Tongue (tissue), 2 donors: Measurements from ENCODE around the gene RASGRP3. TPM values are rescaled to one million over a fixed set of nuclear protein-coding genes. Genes with fewer than 3 reads are reported as not detected.
"Not testable (repeated sequence)": the region's sequence is repeated elsewhere in the genome, so short reads cannot be mapped to it uniquely, and the experiment has no call there.

Source experiments
- DNase-seq: peaks from one replicate; pipeline ENCODE4 v3.0.0-alpha.2; 2015
- total RNA-seq: library from RNA; depleted of rRNA; stranded (reverse); fragments of >200 nt; gene quantifications from one replicate; pipeline ENCODE4 v1.2.3, GENCODE V29; 2014

The RASGRP3 gene
- total RNA-seq, 1 donor from 2014 or later = 109 TPM

- peak; percentile 65 for DNase-seq
Measured at GRCh38 chr2:33457556-33458247, 18.7 kb upstream of the RASGRP3 start.

DNA sequence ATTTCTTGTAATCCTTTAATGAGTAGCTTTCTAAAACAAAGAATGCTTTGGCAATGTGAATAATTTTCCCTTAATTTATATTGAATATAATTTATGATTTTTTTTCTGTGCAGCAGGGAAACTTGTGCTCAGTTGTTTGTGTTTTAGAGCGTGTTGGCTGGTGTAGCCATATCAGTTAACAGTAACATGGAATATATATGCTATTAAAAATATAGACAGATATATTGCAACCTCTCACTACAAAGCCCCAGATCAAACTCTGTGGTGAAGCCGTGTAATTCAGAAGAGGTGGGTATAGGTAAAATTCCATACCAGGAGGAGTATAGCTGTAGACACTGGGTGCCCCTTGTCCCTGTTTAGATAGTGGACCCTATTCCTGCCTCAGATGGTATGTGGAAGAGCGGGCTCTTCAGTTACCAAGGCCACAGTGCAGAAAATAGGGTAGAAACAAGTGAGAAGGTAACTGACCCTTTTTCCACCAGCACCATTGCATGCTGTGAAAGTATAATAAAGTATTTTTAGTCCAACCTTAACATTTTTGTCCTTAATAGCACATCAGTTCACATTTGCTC, 18.1 kb upstream of the RASGRP3 start:
- no peak for DNase-seq

- DNase-seq = no peak
Measured at GRCh38 chr2:33459745-33460144, 16.7 kb upstream of the RASGRP3 start.

GRCh38 chr2:33462512-33462911, 13.9 kb upstream of the RASGRP3 start:
- not testable (repeated sequence) for DNase-seq

DNA sequence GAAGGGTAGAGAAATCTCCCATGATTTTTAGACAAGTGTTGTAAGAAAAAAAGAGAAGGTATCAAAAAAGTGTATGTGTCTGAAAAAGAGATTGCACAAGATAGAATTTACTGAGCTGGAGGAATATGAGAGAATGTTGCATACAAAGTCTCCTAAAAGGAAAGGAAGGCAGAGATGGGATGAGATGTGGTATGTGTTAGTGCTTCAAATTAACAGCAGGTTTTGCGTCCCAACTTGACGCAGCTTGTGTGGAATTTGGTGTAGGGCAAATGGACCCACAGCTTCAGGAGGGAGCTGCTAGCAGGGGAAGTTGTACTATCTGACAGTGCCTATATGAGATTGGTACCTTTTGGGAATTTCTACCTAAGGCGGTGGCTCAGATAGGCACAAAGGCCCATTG, 9.0 kb upstream of the RASGRP3 start:
- no peak for DNase-seq

GRCh38 chr2:33469238-33469637, 7.2 kb upstream of the RASGRP3 start:
- DNase-seq = no peak

DNA sequence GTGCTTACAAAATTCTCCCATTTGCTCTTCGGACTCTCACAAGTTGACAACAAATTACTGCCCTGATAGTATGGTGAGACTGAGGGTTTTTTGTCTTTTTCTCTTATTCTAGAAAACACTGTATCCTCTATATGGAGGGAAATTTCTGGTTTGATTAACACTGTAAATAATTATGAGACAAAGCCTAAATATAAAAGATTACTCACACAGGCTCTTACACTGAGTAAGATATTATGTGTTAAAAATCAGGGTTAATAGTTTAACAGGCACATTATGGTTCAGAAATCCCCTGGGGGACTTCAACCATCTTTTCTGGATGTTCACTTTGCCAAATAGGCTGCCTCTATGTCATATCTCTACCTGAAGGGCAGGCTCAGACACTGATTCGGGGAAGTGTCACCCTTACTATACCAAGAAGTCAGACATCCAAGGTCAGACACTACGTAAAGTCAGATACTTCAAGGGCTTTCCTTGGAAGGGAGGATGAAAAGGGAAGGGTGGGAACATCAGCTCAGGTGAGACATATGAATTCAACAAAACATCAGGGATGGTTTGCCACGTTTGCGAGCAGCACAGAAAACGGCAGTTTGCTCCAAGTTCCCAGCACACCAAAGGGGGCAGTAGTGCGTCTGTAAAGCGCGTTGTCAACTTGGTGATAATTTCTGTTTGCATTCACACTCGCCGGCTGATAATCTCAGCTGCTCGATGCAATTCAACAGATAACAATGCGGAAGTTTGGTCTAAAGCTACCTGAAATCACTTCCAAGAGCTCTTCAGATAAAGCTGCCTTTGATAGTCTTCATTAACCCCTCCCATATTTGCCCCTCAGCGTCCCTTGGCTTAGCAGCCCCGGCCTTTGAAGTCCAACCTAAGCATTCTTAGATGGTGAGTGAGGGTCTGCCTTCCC, 972 bp upstream of the RASGRP3 start:
- peak; percentile 94 for DNase-seq

- DNase-seq = no peak
Measured at GRCh38 chr2:33476793-33477190, 343 bp downstream of the RASGRP3 start.

DNA sequence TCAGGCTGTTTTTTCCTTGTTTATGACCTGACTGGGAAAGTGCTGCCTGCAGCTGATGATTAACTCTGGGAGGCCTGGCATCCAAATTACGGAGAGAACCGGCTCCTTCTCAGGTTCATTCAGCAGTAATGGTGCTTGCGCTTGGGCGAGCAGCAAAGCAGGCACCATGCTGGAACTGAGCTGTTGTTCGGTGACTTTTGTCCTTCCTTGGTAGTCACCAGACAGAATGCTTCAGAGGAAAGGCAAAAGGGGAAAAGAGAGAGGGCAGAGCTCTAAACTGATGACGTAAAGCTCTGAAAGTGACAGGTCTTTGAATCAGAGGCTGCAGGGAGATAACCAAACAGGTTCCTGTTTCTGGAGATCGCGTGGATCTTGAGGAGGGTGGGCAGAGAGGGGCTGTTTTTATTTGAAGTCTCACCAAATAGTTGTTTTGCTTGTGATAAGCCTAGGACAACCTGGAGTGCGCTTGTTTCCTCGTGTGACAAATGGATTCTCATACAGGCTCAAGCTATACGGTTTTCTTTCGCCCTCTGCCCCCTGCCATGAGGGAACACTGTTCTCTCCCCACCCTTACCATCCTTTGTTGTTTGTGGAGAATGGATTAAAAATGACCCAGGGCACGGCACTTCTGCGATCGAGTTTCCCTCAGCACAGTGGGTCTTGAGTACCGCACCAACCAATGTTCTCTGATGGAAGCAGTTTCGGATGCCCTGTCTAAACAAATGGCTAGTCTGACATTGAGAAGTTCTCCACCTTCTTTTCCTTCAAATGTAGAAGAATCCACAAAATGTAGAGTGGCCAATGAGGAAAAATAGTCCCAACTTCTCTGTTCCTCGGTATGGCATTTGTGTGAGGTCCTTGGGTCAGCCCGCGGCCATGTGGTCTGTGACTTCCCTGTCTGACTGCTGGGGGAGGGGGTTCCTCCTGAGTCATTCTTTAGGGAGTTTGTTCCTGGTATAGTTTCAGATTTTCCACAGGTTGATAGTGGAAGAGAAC, 1.3 kb downstream of the RASGRP3 start:
- no peak for DNase-seq

DNA sequence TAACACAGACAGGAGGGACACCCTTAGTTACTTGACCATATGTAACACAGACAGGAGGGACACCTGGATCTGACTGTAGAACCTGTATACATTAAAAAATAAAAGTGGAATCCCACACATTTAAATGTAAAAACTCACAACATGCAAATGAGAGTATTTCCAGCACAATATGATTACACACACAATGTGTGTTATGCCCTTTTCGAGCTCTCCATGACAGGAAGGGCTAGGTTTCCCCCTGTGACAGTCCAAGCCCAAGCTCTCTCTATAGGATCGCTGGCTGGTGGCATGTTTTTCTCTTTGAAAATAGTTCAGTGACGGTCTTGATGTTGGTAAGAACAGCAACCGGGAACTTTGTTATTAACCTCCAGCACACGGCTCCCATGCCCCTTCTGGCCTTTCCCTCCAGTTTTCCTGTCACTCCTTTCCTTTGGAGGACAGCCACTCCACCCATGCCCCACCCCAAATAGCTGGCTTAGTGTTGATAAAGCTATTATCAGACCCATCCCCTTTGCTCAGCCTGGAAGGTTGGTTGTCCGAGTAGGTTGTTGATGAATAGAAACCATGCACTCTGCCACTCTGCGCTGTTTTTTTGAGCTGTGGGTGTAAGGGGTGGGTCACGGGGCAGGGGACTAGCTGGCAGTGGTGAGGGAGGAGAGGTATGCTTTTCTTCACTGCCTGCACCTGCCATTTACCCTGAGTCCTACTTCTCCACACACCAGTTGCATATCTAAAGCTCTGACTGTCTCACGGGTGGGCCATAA, 2.7 kb downstream of the RASGRP3 start:
- no peak for DNase-seq

GRCh38 chr2:33482518-33482917, 6.1 kb downstream of the RASGRP3 start:
- DNase-seq = no peak

GRCh38 chr2:33484042-33484621, 7.7 kb downstream of the RASGRP3 start:
- DNase-seq = no peak

GRCh38 chr2:33485051-33485450, 8.6 kb downstream of the RASGRP3 start:
- DNase-seq = no peak

DNA sequence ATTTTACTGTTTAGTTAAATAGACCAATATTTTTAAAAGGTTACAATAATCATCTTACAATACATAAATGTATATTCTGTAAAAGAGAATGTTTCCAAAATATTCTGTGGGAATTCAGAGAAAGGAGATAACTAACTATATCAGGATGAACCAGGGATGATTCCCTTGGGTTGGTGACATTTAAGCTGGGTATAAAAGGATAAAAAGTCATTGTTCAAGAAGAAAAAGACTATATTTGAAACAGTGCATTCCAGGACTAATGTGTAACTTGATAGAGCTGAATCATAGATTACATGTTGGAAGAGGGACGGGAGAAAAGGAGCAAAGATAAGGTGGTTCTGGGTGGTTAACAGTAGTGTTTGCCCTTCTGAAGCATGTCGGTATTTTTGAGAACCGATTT, 10.1 kb downstream of the RASGRP3 start:
- no peak for DNase-seq

DNA sequence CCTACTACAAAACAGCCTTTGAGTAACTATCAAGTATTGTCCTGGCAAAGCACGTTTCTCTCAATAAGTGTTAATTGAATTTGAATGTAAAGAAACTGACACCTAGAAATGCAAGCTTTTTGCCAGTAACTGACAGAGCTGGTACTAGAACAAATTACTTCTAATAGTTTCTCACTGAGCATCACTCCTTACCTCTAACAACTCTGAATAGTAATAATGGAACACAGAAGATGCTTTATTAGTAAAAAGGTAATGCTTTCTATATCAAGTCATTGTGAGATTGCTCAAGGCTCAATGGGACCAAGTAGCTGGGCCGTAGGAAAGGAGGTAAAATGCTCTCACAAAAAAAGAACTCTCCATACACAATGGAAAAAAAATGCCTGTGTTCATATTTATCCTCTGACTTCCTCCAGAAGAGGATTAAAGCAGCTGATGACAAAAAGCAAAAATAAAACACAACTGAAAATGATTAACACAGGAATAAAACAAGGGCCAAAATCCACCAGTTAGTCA, 11.8 kb downstream of the RASGRP3 start:
- no peak for DNase-seq

DNA sequence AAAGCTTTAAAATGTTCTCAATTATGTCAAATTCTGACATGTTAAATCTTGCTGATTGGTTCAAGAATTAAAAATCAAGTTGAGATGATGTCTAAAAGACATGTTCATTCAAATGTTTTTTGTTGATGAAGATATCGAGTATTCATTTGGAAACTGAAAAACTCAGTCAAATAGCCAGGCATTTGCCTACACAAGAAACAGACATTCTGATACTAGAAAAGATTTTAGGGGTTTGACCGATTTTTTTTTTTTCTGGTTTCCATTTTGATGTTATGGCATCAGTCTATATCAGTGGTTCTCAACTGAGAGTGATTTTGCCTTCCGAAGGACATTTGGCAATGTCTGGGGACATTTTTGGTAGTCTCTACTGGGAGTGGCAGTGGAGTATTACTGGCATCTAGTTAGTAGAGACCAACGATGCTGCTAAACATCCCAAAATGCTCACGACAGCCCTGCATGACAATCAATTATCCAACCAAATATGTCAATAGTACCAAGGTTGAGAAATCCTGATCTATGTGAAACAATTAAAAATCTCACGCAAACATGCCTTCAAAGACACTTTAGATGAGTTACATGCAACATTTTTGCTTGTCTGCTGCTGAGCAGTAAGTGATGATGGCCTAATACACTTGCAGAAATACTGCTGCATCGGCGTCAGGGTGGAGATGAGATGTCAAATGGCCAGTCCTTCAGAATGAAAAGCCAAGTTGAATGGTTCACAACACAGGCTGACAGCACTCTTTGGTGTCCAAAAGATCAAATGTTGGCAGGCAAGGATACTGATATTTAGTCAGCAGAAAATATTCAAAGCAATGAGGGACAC, 12.5 kb downstream of the RASGRP3 start:
- no peak for DNase-seq

DNA sequence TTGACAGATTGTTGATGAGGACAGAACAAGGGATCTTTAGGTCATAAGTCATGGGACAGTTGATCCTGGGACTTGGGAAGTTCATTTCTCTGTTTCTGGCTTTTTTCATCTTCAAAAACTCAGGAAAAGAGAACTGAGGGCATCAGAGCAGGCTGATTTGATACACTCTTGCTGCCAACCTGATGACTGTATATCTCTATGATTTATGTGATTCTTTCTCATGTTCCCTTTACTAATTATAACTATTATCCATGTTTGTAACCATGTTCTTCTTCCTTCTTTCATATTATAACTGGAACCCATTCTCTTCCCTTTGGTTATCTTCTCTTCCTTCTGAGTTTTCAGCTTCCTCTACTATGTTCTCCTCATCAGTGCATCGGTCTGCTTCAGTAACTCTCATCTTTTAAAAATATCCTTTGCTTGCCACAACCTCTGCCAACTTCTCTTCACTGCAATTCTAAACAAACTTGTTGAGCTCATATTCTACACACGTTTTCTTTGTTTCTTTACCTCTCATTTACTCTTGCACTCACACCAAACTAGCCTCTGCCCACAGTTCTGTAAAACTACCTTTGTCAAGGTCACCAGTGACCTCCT, 13.5 kb downstream of the RASGRP3 start:
- no peak for DNase-seq

- no peak for DNase-seq
Measured at GRCh38 chr2:33491441-33492084, 15.1 kb downstream of the RASGRP3 start.
